Right lobe of liver (tissue), 4 donors: ENCODE measurements around the gene KIAA1671.

ENCODE experiments used
- CTCF ChIP-seq, 4 donors: fragments of 200-600 bp in 3 of 4; fragments of 450-650 bp in 1 of 4; IDR thresholded peaks; one replicate each; pipeline versions ENCODE4 v1.5.1 to v1.8.0; 2016 to 2022; ENCODE audit warnings: antibody characterized with exemption in 4 of 4, mild to moderate bottlenecking in 2 of 4
- POLR2A ChIP-seq: fragments of 450-650 bp; IDR thresholded peaks from one replicate; pipeline ENCODE4 v1.6.1; 2017; ENCODE audit warnings: antibody characterized with exemption, mild to moderate bottlenecking
- donor health status: DM: no; HTN: no; CAD: no.
- donor health status: DM: no; HTN: no; CAD: no.
- donor health status: DM: no; HTN: yes; CAD: no.

- no peak for TF ChIP-seq POLR2A
- TF ChIP-seq CTCF (IDR thresholded peaks at IDR 0.05) = peak; percentile 50 to 65 (median 54)
Observed at GRCh38 chr22:25172153-25172552, 219.6 kb downstream of the KIAA1671 start.
